Measurements from ENCODE around the gene OBSCN.

DNA sequence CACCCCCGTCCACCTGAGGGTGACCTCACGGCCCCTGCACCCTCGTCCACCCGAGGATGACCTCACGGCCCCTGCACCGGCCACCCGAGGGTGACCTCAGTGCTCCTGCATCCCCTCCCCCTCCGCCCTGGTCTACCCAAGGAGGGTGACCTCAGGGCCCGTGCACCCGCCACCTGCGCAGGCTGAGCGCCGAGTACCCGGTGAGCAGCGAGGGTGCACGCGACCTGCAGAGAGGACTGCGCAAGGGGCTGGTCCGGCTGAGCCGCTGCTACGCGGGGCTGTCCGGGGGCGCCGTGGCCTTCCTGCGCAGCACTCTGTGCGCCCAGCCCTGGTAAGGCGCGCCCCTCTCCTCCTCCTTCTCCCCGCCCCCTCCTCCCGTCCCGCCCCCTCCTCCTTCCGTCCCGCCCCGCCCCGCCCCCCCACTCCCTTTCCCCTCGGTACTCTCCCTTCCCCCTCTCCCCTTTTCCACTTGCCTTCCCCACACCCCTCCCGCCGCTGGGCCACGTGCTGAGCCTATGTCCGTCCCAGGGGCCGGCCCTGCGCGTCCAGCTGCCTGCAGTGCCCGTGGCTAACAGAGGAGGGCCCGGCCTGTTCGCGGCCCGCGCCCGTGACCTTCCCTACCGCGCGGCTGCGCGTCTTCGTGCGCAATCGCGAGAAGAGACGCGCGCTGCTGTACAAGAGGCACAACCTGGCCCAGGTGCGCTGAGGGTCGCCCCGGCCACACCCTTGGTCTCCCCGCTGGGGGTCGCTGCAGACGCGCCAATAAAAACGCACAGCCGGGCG lies 170.4 kb downstream of the OBSCN start:
- TF ChIP-seq, protein P1, sequence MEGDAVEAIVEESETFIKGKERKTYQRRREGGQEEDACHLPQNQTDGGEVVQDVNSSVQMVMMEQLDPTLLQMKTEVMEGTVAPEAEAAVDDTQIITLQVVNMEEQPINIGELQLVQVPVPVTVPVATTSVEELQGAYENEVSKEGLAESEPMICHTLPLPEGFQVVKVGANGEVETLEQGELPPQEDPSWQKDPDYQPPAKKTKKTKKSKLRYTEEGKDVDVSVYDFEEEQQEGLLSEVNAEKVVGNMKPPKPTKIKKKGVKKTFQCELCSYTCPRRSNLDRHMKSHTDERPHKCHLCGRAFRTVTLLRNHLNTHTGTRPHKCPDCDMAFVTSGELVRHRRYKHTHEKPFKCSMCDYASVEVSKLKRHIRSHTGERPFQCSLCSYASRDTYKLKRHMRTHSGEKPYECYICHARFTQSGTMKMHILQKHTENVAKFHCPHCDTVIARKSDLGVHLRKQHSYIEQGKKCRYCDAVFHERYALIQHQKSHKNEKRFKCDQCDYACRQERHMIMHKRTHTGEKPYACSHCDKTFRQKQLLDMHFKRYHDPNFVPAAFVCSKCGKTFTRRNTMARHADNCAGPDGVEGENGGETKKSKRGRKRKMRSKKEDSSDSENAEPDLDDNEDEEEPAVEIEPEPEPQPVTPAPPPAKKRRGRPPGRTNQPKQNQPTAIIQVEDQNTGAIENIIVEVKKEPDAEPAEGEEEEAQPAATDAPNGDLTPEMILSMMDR (IDR thresholded peaks at IDR 0.05 in 2 of 3, conservative IDR thresholded peaks at IDR 0.05 in 1 of 3; ENCODE audit: control insufficient read depth in 2 of 3, extremely low read depth in 1 of 3, insufficient read depth in 1 of 3, low read depth in 3 of 3, low read length in 3 of 3): peak; percentile 17 to 39 (median 26); a peak in 4 of 6 replicates
- TF ChIP-seq RBBP5 (conservative IDR thresholded peaks at IDR 0.05) (no peak), FOS (IDR thresholded peaks at IDR 0.05; ENCODE audit: borderline replicate concordance, extremely low read depth, insufficient read length) (no peak), EP300 (IDR thresholded peaks at IDR 0.05; ENCODE audit: borderline replicate concordance in 1 of 2, control insufficient read depth in 1 of 2, low read depth in 2 of 2, low read length in 2 of 2) (no peak), SIN3A (IDR thresholded peaks at IDR 0.05; ENCODE audit: low read depth, low read length) (no peak), TCF12 (IDR thresholded peaks at IDR 0.05; ENCODE audit: low read depth, low read length) (no peak)
- TF ChIP-seq, protein P2, sequence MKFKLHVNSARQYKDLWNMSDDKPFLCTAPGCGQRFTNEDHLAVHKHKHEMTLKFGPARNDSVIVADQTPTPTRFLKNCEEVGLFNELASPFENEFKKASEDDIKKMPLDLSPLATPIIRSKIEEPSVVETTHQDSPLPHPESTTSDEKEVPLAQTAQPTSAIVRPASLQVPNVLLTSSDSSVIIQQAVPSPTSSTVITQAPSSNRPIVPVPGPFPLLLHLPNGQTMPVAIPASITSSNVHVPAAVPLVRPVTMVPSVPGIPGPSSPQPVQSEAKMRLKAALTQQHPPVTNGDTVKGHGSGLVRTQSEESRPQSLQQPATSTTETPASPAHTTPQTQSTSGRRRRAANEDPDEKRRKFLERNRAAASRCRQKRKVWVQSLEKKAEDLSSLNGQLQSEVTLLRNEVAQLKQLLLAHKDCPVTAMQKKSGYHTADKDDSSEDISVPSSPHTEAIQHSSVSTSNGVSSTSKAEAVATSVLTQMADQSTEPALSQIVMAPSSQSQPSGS (IDR thresholded peaks at IDR 0.05; ENCODE audit: low read length): no peak
